Motor neuron (in vitro differentiated cells): ENCODE data around the gene TMEM253. TPM values are rescaled to one million over a fixed set of nuclear protein-coding genes. Genes with fewer than 3 reads are reported as not detected.

ENCODE experiments used
- ATAC-seq, 8 experiments: fragments of 200-7000 bp; cut with Tn5 transposase; replicated peaks in 6 of 8; 2 replicates each; pipeline ENCODE4 v1.8.0; 2021; ENCODE audit warnings: mild to moderate bottlenecking in 8 of 8, moderate library complexity in 8 of 8
- H3K27ac ChIP-seq, 2 donors: fragments of 250-450 bp; sonication (Bioruptor Pico); 2 replicates each; pipeline ENCODE4 v1.9.0; 2021; ENCODE audit warnings: antibody characterized with exemption in 2 of 2, mild to moderate bottlenecking in 2 of 2, moderate library complexity in 1 of 2
- H3K4me1 ChIP-seq, 2 donors: fragments of 250-450 bp; sonication (Bioruptor Pico); replicated peaks in 1 of 2; 2 replicates each; pipeline ENCODE4 v1.6.1; 2021; ENCODE audit warnings: antibody characterized with exemption in 2 of 2, mild to moderate bottlenecking in 2 of 2, moderate library complexity in 1 of 2
- H3K4me3 ChIP-seq, 5 donors: fragments of 250-450 bp; sonication (Bioruptor Pico); 2 replicates each; pipeline ENCODE4 v1.9.0; 2021; ENCODE audit warnings: antibody characterized with exemption in 5 of 5, mild to moderate bottlenecking in 5 of 5, moderate library complexity in 4 of 5
- WGBS, 10 experiments: fragments of 450-650 bp; shearing (Covaris generic); methylation state at CpG; one replicate each; pipeline ENCODE4 v1.0.0; 2022; 5-methylcytosine and 5-hydroxymethylcytosine counted together
- in situ Hi-C, 9 experiments: fragments of 400-800 bp; cut with MboI; loops; one replicate each; pipeline ENCODE4 v1.15.0; 2021; ENCODE audit warnings: low sequenced_read_pairs in 9 of 9, low pct_unique_long_range_greater_than_20kb in 2 of 9; ENCODE audit not compliant: unreplicated experiment in 9 of 9
- total RNA-seq, 8 experiments: library from RNA; unstranded; fragments of 300-600 nt; gene quantifications; 2 replicates each; pipeline versions ENCODE4 v1.2.3 to v1.2.4, GENCODE V29; 2022

TMEM253 gene
- 1 to 10 TPM in 4 of 8 experiments, under 1 TPM in 4; 0.37 to 2.5 (median 1.0) TPM for total RNA-seq

GRCh38 chr14:21100931-21101330, at the start of gene TMEM253:
TMEM253 (plus strand) TSS chr14:21101066; CDS start chr14:21101344, 278 bp downstream.
- Histone ChIP-seq H3K4me3 (no peak within 1 kb of the TSS), H3K4me1 (peaks cover 36 to 37% of the 10 kb centered on the region in 2 donors), H3K27ac (no peak within 1 kb of the TSS)
- in situ Hi-C loops: loop anchor here in 1 of 9 experiments (25.0 kb wide), 1 partner anchor 89 kb away; no protein-coding TSS in a partner anchor
- ATAC-seq: no peak
- WGBS, 10 experiments: 83 to 100% (median 92%) methylated on average over 1 to 4 of the region's 5 CpGs; no CpG with 5 or more reads in 3 of the 10 experiments

GRCh38 chr14:21053184-21054122, 47.4 kb upstream of the TMEM253 start:
- Histone ChIP-seq H3K4me1 (peaks cover 0 to 4% of the 10 kb centered on the region in 2 donors), H3K4me3 (no peak overlapping the region), H3K27ac (no peak overlapping the region)
- ATAC-seq: no peak
- 50 to 91% (median 83%) methylated on average over 2 to 17 of the region's 20 CpGs; no CpG with 5 or more reads in 1 of the 10 experiments for WGBS, 10 experiments
- in situ Hi-C loops: no loop called here

- 76 to 100% (median 90%) methylated on average over 1 to 3 of the region's 3 CpGs; no CpG with 5 or more reads in 4 of the 10 experiments for WGBS, 10 experiments
- Histone ChIP-seq H3K4me1 (peaks cover 0 to 4% of the 10 kb centered on the region in 2 donors), H3K27ac (no peak overlapping the region), H3K4me3 (no peak overlapping the region)
- in situ Hi-C loops: no loop called here
- peak in 1 of 8 experiments; percentile 15 for ATAC-seq
Observed at GRCh38 chr14:21054123-21054767, 46.6 kb upstream of the TMEM253 start.

GRCh38 chr14:21054768-21055145, 46.1 kb upstream of the TMEM253 start:
- ATAC-seq: no peak
- 75 to 100% (median 83%) methylated on average over 1 to 4 of the region's 4 CpGs; no CpG with 5 or more reads in 1 of the 10 experiments for WGBS, 10 experiments
- Histone ChIP-seq H3K4me1 (peaks cover 0 to 4% of the 10 kb centered on the region in 2 donors), H3K27ac (no peak overlapping the region), H3K4me3 (no peak overlapping the region)
- in situ Hi-C loops: no loop called here

GRCh38 chr14:21055432-21056117, 45.3 kb upstream of the TMEM253 start:
- Histone ChIP-seq H3K4me1 (peaks cover 0 to 4% of the 10 kb centered on the region in 2 donors), H3K4me3 (no peak overlapping the region), H3K27ac (no peak overlapping the region)
- 32 to 94% (median 67%) methylated on average over 1 to 5 of the region's 5 CpGs; no CpG with 5 or more reads in 2 of the 10 experiments for WGBS, 10 experiments
- in situ Hi-C loops: no loop called here
- ATAC-seq: peak in 2 of 8 experiments; percentile 53 to 55

GRCh38 chr14:21056520-21057163, 44.2 kb upstream of the TMEM253 start:
- no peak overlapping the region for H3K27ac ChIP-seq
- no peak overlapping the region for H3K4me3 ChIP-seq
- WGBS, 10 experiments: 35 to 100% (median 80%) methylated on average over 1 to 7 of the region's 10 CpGs
- H3K4me1 ChIP-seq: peaks cover 0 to 4% of the 10 kb centered on the region in 2 donors
- ATAC-seq: peak in 1 of 8 experiments; percentile 31
- in situ Hi-C loops: no loop called here

GRCh38 chr14:21057803-21058675, 42.8 kb upstream of the TMEM253 start, which contains the start of gene RNASE8:
RNASE8 (plus strand) TSS chr14:21057822; CDS start chr14:21057893, 71 bp downstream.
- ATAC-seq: peak in 5 of 8 experiments; percentile 13 to 78 (median 39)
- peaks cover 0 to 4% of the 10 kb centered on the region in 2 donors for H3K4me1 ChIP-seq
- H3K27ac ChIP-seq: no peak within 1 kb of the TSS
- in situ Hi-C loops: no loop called here
- 8 to 90% (median 56%) methylated on average over 2 to 5 of the region's 8 CpGs; no CpG with 5 or more reads in 3 of the 10 experiments for WGBS, 10 experiments
- H3K4me3 ChIP-seq: no peak within 1 kb of the TSS

- Histone ChIP-seq H3K4me1 (peaks cover 0 to 4% of the 10 kb centered on the region in 2 donors), H3K4me3 (no peak overlapping the region), H3K27ac (no peak overlapping the region)
- ATAC-seq: no peak
- 0 to 94% (median 82%) methylated on average over 1 to 4 of the region's 5 CpGs; no CpG with 5 or more reads in 3 of the 10 experiments for WGBS, 10 experiments
- in situ Hi-C loops: no loop called here
Observed at GRCh38 chr14:21058903-21059302, 42.0 kb upstream of the TMEM253 start.

- ATAC-seq: no peak
- no peak overlapping the region for H3K4me3 ChIP-seq
- H3K4me1 ChIP-seq: peaks cover 0 to 4% of the 10 kb centered on the region in 2 donors
- in situ Hi-C loops: no loop called here
- H3K27ac ChIP-seq: no peak overlapping the region
- WGBS, 10 experiments: 10 to 97% (median 78%) methylated on average over 1 to 5 of the region's 8 CpGs; no CpG with 5 or more reads in 2 of the 10 experiments
Observed at GRCh38 chr14:21059842-21060613, 40.8 kb upstream of the TMEM253 start.

- no peak overlapping the region for H3K27ac ChIP-seq
- WGBS, 10 experiments: 36 to 91% (median 73%) methylated on average over 2 to 13 of the region's 13 CpGs
- no peak for ATAC-seq
- in situ Hi-C loops: no loop called here
- no peak overlapping the region for H3K4me3 ChIP-seq
- H3K4me1 ChIP-seq: no peaks in the 10 kb centered on the region
Observed at GRCh38 chr14:21060614-21061346, 40.1 kb upstream of the TMEM253 start.
